ENCODE data around the gene HIRIP3.

DNA sequence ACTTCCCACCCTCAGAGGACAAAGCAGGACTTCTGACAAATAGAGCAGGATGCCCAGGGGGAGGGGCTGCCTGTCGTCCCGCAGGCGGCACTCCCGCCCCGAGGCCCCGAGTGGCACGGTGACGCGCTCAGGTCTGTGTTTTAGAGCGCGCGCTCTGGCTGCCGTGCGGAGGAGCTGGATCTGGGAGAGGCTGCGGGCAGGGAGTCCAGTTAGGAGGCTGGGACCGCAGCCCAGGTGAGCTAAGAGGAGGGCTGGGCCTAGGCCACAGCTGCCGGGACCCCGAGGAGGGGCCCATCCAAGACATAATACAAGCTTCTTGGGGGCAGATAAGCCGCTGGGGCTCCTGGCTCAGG is 9.0 kb upstream of the HIRIP3 start:
- TF ChIP-seq, protein P1, sequence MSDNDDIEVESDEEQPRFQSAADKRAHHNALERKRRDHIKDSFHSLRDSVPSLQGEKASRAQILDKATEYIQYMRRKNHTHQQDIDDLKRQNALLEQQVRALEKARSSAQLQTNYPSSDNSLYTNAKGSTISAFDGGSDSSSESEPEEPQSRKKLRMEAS (IDR thresholded peaks at IDR 0.05): no peak
- TF ChIP-seq EGR1 (IDR thresholded peaks at IDR 0.05): no peak
- no peak for TF ChIP-seq ZBTB7A (IDR thresholded peaks at IDR 0.05; ENCODE audit: low read depth)
